HepG2 (cell line): ENCODE data around the gene PEX11G. TPM values are rescaled to one million over a fixed set of nuclear protein-coding genes. Genes with fewer than 3 reads are reported as not detected.
A peak's percentile ranks its signal among the peaks of the same experiment; 100 is the strongest.

ENCODE experiments used
- AGO2 ChIP-seq: fragments of 200-400 bp; formaldehyde crosslinking; optimal IDR thresholded peaks from 2 replicates; pipeline ENCODE3; 2017; ENCODE audit warnings: mild to moderate bottlenecking, low read depth, low read length, moderate library complexity
- ARID2 ChIP-seq: sonication (generic); formaldehyde crosslinking; IDR thresholded peaks from 2 replicates; pipeline ENCODE4 v1.8.1; 2022; ENCODE audit warnings: mild to moderate bottlenecking, missing genetic modification reagents, borderline replicate concordance
- ATF3 ChIP-seq: sonication (generic); formaldehyde crosslinking; IDR thresholded peaks from 2 replicates; pipeline ENCODE4 v1.4.0; 2020; ENCODE audit warnings: missing genetic modification reagents
- CREM ChIP-seq, 2 experiments: sonication (generic) in 1 of 2; formaldehyde crosslinking in 1 of 2; IDR thresholded peaks; 2 replicates each; pipeline versions ENCODE4 v1.4.0 to v1.6.1; 2016 to 2020; ENCODE audit warnings: antibody characterized with exemption in 1 of 2, mild to moderate bottlenecking in 1 of 2, missing genetic modification reagents in 1 of 2
- GABPA ChIP-seq, 2 experiments: IDR thresholded peaks; 2 replicates each; pipeline ENCODE4 v1.6.1; 2011 to 2016; ENCODE audit warnings: low read depth in 2 of 2, low read length in 1 of 2, missing biosample characterization in 1 of 2, missing genetic modification characterization in 1 of 2
- HCFC1 ChIP-seq: fragments of 150-350 bp; IDR thresholded peaks from 2 replicates; pipeline ENCODE4 v1.6.1; 2014; ENCODE audit warnings: low read depth, low read length
- HMGXB4 ChIP-seq, 2 experiments: sonication (generic) in 1 of 2; formaldehyde crosslinking in 1 of 2; IDR thresholded peaks; 2 replicates each; pipeline versions ENCODE4 v1.4.0 to v1.6.1; 2018 to 2020; ENCODE audit warnings: missing genetic modification reagents in 2 of 2, borderline replicate concordance in 1 of 2, low read depth in 1 of 2, mild to moderate bottlenecking in 1 of 2, missing biosample characterization in 1 of 2
- KDM5B ChIP-seq: sonication (generic); formaldehyde crosslinking; IDR thresholded peaks from 2 replicates; pipeline ENCODE4 v1.4.0; 2020; ENCODE audit warnings: missing genetic modification reagents, mild to moderate bottlenecking, borderline replicate concordance
- KDM6A ChIP-seq: IDR thresholded peaks from 2 replicates; pipeline ENCODE4 v1.6.1; 2016; ENCODE audit warnings: low read depth
- KLF11 ChIP-seq: IDR thresholded peaks from 2 replicates; pipeline ENCODE4 v1.6.1; 2016; ENCODE audit warnings: missing compliant biosample characterization
- MTA1 ChIP-seq: sonication (generic); formaldehyde crosslinking; IDR thresholded peaks from 2 replicates; pipeline ENCODE4 v1.4.0; 2020; ENCODE audit warnings: missing genetic modification reagents, mild to moderate bottlenecking, borderline replicate concordance
- MXD1 ChIP-seq: sonication (generic); formaldehyde crosslinking; IDR thresholded peaks from 2 replicates; pipeline ENCODE4 v1.4.0; 2020; ENCODE audit warnings: mild to moderate bottlenecking, missing genetic modification reagents
- MYC ChIP-seq: sonication (generic); formaldehyde crosslinking; IDR thresholded peaks from 2 replicates; pipeline ENCODE4 v1.9.0; 2021; ENCODE audit warnings: missing genetic modification reagents, borderline replicate concordance
- NR2F2 ChIP-seq: IDR thresholded peaks from 2 replicates; pipeline ENCODE4 v1.6.1; 2012; ENCODE audit warnings: low read depth, inconsistent platforms, borderline replicate concordance
- TFDP2 ChIP-seq: sonication (generic); formaldehyde crosslinking; IDR thresholded peaks from 2 replicates; pipeline ENCODE4 v1.4.0; 2020; ENCODE audit warnings: missing genetic modification reagents
- ZMYM4 ChIP-seq: sonication (generic); formaldehyde crosslinking; IDR thresholded peaks from 2 replicates; pipeline ENCODE4 v1.8.1; 2023; ENCODE audit warnings: mild to moderate bottlenecking, missing genetic modification reagents
- ZNF691 ChIP-seq: sonication (generic); formaldehyde crosslinking; IDR thresholded peaks from 2 replicates; pipeline ENCODE4 v1.4.0; 2020; ENCODE audit warnings: missing genetic modification reagents, low read depth, mild to moderate bottlenecking, borderline replicate concordance
- ZNF772 ChIP-seq: sonication (generic); formaldehyde crosslinking; IDR thresholded peaks from 2 replicates; pipeline ENCODE4 v1.5.0; 2020; ENCODE audit warnings: mild to moderate bottlenecking, missing genetic modification reagents
- ZNF878 ChIP-seq: sonication (generic); formaldehyde crosslinking; IDR thresholded peaks from 2 replicates; pipeline ENCODE4 v1.8.1; 2023; ENCODE audit warnings: mild to moderate bottlenecking, missing genetic modification reagents, moderate library complexity
- polyA plus RNA-seq, 8 experiments: library from polyadenylated mRNA; depleted of rRNA in 3 of 8; stranded (reverse) in 7 of 8; unstranded in 1 of 8; fragments of >200 nt; fragmentation: Illumina TruSeq in 4 of 8; extraction: Trizol in 4 of 8; gene quantifications; 2 replicates each; pipeline versions ENCODE4 v1.2.1 to v1.2.3, GENCODE V29; 2011 to 2016; ENCODE audit warnings: low read depth in 4 of 8, missing spikeins in 1 of 8, mixed read lengths in 1 of 8; ENCODE audit not compliant: insufficient read depth in 1 of 8
- total RNA-seq, 5 experiments: library from RNA; depleted of rRNA; stranded (reverse); fragments of >200 nt; fragmentation: Illumina TruSeq; extraction: Trizol; gene quantifications; 2 replicates each; pipeline ENCODE4 v1.2.3, GENCODE V29; 2016; ENCODE audit warnings: low read depth in 1 of 5

The PEX11G gene
- total and polyA plus RNA-seq, 2 of the 13 experiments (the other 11 are each of a cell fraction or from before 2014, with no cell fraction given): not detected

- TF ChIP-seq HMGXB4 (CRISPR knock-in tag; IDR thresholded peaks at IDR 0.05; ENCODE audit: borderline replicate concordance in 1 of 2, low read depth in 1 of 2): peak in 1 of 2 experiments; percentile 74; a peak in 2 of 4 replicates
- TF ChIP-seq TFDP2 (CRISPR knock-in tag): peak; percentile 71; the same call in 1 of the 2 replicates
- TF ChIP-seq MXD1 (CRISPR knock-in tag): peak; percentile 80
- TF ChIP-seq AGO2: peak; percentile 64
- peak; percentile 99 for TF ChIP-seq CREM (IDR thresholded peaks at IDR 0.05)
- no peak; the same call in 1 of the 2 replicates for TF ChIP-seq CREM (CRISPR knock-in tag; IDR thresholded peaks at IDR 0.05)
- peak; percentile 75; the same call in 1 of the 2 replicates for TF ChIP-seq MYC (CRISPR knock-in tag)
- TF ChIP-seq ARID2 (CRISPR knock-in tag): no peak
- TF ChIP-seq GABPA (IDR thresholded peaks at IDR 0.05; ENCODE audit: low read depth, low read length): peak; percentile 60
- peak; percentile 87 for TF ChIP-seq GABPA (CRISPR knock-in tag; IDR thresholded peaks at IDR 0.05; ENCODE audit: low read depth)
- TF ChIP-seq ZMYM4 (CRISPR knock-in tag): peak; percentile 5; the same call in 1 of the 2 replicates
- TF ChIP-seq KDM5B: peak; percentile 42; the same call in 1 of the 2 replicates
- TF ChIP-seq HCFC1: peak; percentile 98
- TF ChIP-seq ATF3 (CRISPR knock-in tag): 0 out of 2 replicates have a peak, but pooled peaks have one; percentile 37
- TF ChIP-seq KDM6A (CRISPR knock-in tag): peak; percentile 24; the same call in 1 of the 2 replicates
- TF ChIP-seq MTA1 (CRISPR knock-in tag): peak; percentile 56
- peak; percentile 74; the same call in 1 of the 2 replicates for TF ChIP-seq ZNF772 (CRISPR knock-in tag)
- TF ChIP-seq ZNF691 (CRISPR knock-in tag): peak; percentile 44; the same call in 1 of the 2 replicates
- no peak for TF ChIP-seq ZNF878
- peak; percentile 31; the same call in 1 of the 2 replicates for TF ChIP-seq KLF11 (CRISPR knock-in tag)
- no peak; the same call in 1 of the 2 replicates for TF ChIP-seq NR2F2
Measured at GRCh38 chr19:7535047-7535997, 46.5 kb upstream of the PEX11G start, which contains the start of gene PNPLA6 (continued).
